Epithelial cell of esophagus (primary cell): ENCODE measurements around the gene ROBO1.

Experiments
- DNase-seq: peaks from one replicate; pipeline ENCODE4 v3.0.0; 2010; ENCODE audit warnings: low read depth
- H3K4me3 ChIP-seq: 2 replicates; pipeline ENCODE4 v1.5.1; 2011; ENCODE audit warnings: mild to moderate bottlenecking, low read length, control low read depth
- CTCF ChIP-seq: IDR thresholded peaks from 2 replicates; pipeline ENCODE4 v1.5.1; 2011; ENCODE audit warnings: low read depth, mild to moderate bottlenecking, low read length, control low read depth, inconsistent platforms; ENCODE audit not compliant: insufficient read depth; ENCODE audit errors: missing control alignments

ROBO1 gene

GRCh38 chr3:79016587-79017376 is 751.0 kb downstream of the ROBO1 start:
- DNase-seq = peak; percentile 30
- H3K4me3 ChIP-seq = peak overlapping the region; percentile 80
- TF ChIP-seq CTCF = no peak

DNA sequence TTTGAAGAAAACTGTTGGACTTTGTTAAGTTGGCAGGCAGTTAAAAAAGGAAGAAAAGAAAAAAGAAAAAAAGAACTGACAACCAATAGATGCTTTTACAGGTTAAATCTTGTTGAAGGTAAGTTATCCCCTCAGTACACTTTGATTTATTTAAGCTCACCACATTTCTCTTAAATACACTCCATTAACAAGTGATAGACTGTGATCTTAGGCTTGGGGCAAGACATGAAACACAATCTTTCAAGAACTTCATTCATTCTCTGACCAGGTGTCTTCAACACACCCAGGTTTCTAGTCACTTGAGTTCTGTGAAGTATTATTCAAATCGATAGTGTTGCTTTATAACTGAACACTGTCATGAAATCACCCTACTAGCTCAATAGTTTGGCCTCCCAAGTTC is 751.9 kb downstream of the ROBO1 start:
- no peak overlapping the region for H3K4me3 ChIP-seq
- no peak for TF ChIP-seq CTCF

GRCh38 chr3:79012946-79013362 is 754.8 kb downstream of the ROBO1 start:
- TF ChIP-seq CTCF = no peak
- no peak for DNase-seq

More for the DNA sequence above, 751.9 kb downstream of the ROBO1 start:
- DNase-seq = no peak

DNA sequence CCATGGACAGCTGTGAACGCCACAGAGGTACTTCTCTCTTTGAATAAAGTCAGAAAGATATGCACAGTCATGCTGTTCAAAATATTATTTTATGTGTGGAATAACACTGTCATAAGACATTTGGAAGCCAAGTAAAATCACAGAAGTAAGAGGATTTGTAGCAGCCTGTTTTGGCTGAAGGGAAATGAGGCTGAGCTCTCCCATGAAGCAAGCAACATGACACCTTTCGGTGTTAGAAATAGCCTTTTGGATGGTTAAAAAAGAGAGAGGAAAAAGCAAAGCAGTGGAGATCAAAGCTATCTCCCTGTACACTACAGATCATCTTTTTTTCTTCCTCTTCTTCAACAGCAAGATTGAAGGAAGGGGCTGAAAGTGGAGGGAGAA is 755.3 kb downstream of the ROBO1 start:
- no peak for TF ChIP-seq CTCF
- no peak overlapping the region for H3K4me3 ChIP-seq
- DNase-seq = no peak

More at GRCh38 chr3:79012946-79013362, 754.8 kb downstream of the ROBO1 start:
- no peak overlapping the region for H3K4me3 ChIP-seq

- no peak for DNase-seq
- TF ChIP-seq CTCF = no peak
- H3K4me3 ChIP-seq = no peak overlapping the region
Measured at GRCh38 chr3:79011821-79012529, 755.8 kb downstream of the ROBO1 start.

- H3K4me3 ChIP-seq = no peak overlapping the region
- no peak for DNase-seq
- TF ChIP-seq CTCF = no peak
Measured at GRCh38 chr3:79009861-79010260, 757.9 kb downstream of the ROBO1 start.

DNA sequence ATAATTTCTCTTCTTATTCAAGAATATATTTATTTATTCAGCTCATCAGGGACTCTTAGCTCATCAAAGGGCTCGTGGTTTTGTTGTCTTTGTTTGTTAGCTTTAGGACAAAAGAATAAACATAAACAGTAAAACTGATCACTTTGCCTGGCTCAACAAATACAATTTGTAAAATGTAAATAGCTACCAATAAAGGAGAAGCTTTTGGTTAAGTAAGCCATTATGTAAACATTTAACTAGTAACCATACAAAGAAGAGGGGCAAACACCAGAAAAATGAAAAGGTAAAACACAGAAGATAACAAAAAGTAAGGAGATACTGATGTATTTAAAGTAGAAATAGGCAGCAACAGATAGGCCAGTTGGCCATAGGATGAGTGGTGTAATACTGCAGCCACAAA is 761.7 kb downstream of the ROBO1 start:
- no peak for DNase-seq
- TF ChIP-seq CTCF = no peak
- no peak overlapping the region for H3K4me3 ChIP-seq
